ENCODE data around the gene EHF.
"Not testable (repeated sequence)": the region's sequence is repeated elsewhere in the genome, so short reads cannot be mapped to it uniquely, and the experiment has no call there.

Gene EHF

GRCh38 chr11:34587282-34587677 is 33.6 kb upstream of the EHF start:
- Histone ChIP-seq H3K9ac (ENCODE audit: low read depth in 1 of 2, low read length in 2 of 2) (no peak overlapping the region), H3K27me3 (ENCODE audit: control insufficient read depth in 1 of 2, insufficient read depth in 2 of 2, low read length in 2 of 2) (no peaks in the 10 kb centered on the region), H3K36me3 (ENCODE audit: control insufficient read depth in 1 of 2, insufficient read depth in 2 of 2, low read length in 2 of 2) (no peaks in the 10 kb centered on the region), H3K4me1 (ENCODE audit: control insufficient read depth in 1 of 2, insufficient read depth in 2 of 2, low read length in 2 of 2) (peaks cover 28 to 40% of the 10 kb centered on the region in 2 donors), H3K27ac (ENCODE audit: low read depth, low read length) (no peak overlapping the region), H3K9me3 (ENCODE audit: control insufficient read depth in 1 of 2, low read length in 2 of 2) (no peaks in the 10 kb centered on the region), H3K4me3 (ENCODE audit: low read depth in 1 of 2, low read length in 2 of 2) (no peak overlapping the region)

GRCh38 chr11:34588023-34588422 is 32.9 kb upstream of the EHF start:
- no peaks in the 10 kb centered on the region for H3K36me3 ChIP-seq (ENCODE audit: control insufficient read depth in 1 of 2, insufficient read depth in 2 of 2, low read length in 2 of 2)
- H3K9me3 ChIP-seq (ENCODE audit: control insufficient read depth in 1 of 2, low read length in 2 of 2), result no peaks in the 10 kb centered on the region
- peaks cover 28 to 40% of the 10 kb centered on the region in 2 donors for H3K4me1 ChIP-seq (ENCODE audit: control insufficient read depth in 1 of 2, insufficient read depth in 2 of 2, low read length in 2 of 2)
- H3K27me3 ChIP-seq (ENCODE audit: control insufficient read depth in 1 of 2, insufficient read depth in 2 of 2, low read length in 2 of 2), result no peaks in the 10 kb centered on the region
- no peak overlapping the region for H3K9ac ChIP-seq (ENCODE audit: low read depth in 1 of 2, low read length in 2 of 2)
- no peak overlapping the region for H3K27ac ChIP-seq (ENCODE audit: low read depth, low read length)
- H3K4me3 ChIP-seq (ENCODE audit: low read depth in 1 of 2, low read length in 2 of 2), result no peak overlapping the region

- H3K4me3 ChIP-seq (ENCODE audit: low read depth in 1 of 2, low read length in 2 of 2), result no peak overlapping the region
- no peaks in the 10 kb centered on the region for H3K9me3 ChIP-seq (ENCODE audit: control insufficient read depth in 1 of 2, low read length in 2 of 2)
- peaks cover 28 to 34% of the 10 kb centered on the region in 2 donors for H3K4me1 ChIP-seq (ENCODE audit: control insufficient read depth in 1 of 2, insufficient read depth in 2 of 2, low read length in 2 of 2)
- H3K27me3 ChIP-seq (ENCODE audit: control insufficient read depth in 1 of 2, insufficient read depth in 2 of 2, low read length in 2 of 2), result no peaks in the 10 kb centered on the region
- no peak overlapping the region for H3K27ac ChIP-seq (ENCODE audit: low read depth, low read length)
- H3K9ac ChIP-seq (ENCODE audit: low read depth in 1 of 2, low read length in 2 of 2), result no peak overlapping the region
- H3K36me3 ChIP-seq (ENCODE audit: control insufficient read depth in 1 of 2, insufficient read depth in 2 of 2, low read length in 2 of 2), result no peaks in the 10 kb centered on the region
These were observed 32.2 kb upstream of the EHF start for GRCh38 chr11:34588701-34589100.

GRCh38 chr11:34589177-34589576 is 31.7 kb upstream of the EHF start:
- H3K36me3 ChIP-seq (ENCODE audit: control insufficient read depth in 1 of 2, insufficient read depth in 2 of 2, low read length in 2 of 2); H3K27me3 ChIP-seq (ENCODE audit: control insufficient read depth in 1 of 2, insufficient read depth in 2 of 2, low read length in 2 of 2); H3K4me3 ChIP-seq (ENCODE audit: low read depth in 1 of 2, low read length in 2 of 2); H3K9ac ChIP-seq (ENCODE audit: low read depth in 1 of 2, low read length in 2 of 2); H3K27ac ChIP-seq (ENCODE audit: low read depth, low read length); H3K9me3 ChIP-seq (ENCODE audit: control insufficient read depth in 1 of 2, low read length in 2 of 2): not testable (repeated sequence)
- H3K4me1 ChIP-seq (ENCODE audit: control insufficient read depth in 1 of 2, insufficient read depth in 2 of 2, low read length in 2 of 2), result peaks cover 23 to 29% of the 10 kb centered on the region in 2 donors

DNA sequence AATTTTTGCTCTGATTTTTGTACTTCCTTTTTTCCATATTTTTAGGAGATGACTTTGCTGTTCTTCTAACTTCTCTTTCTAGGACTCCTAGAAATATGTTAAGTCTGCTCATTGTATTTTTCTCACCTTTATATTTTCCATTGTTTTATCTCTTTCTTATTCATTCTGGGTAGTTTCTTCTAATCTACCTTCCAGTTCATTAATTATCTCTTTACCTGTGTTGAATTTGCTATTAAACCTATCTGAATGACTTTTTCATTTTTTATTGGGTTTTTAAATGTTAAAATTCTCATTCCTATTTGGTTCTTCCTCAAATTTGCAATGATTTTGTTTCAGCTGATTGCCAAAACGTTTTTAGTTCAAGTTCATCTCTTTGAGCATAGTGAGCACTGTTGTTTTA is 27.8 kb upstream of the EHF start:
- Histone ChIP-seq H3K9ac (ENCODE audit: low read depth in 1 of 2, low read length in 2 of 2) (no peak overlapping the region), H3K36me3 (ENCODE audit: control insufficient read depth in 1 of 2, insufficient read depth in 2 of 2, low read length in 2 of 2) (no peaks in the 10 kb centered on the region), H3K27me3 (ENCODE audit: control insufficient read depth in 1 of 2, insufficient read depth in 2 of 2, low read length in 2 of 2) (no peaks in the 10 kb centered on the region), H3K4me3 (ENCODE audit: low read depth in 1 of 2, low read length in 2 of 2) (no peak overlapping the region), H3K27ac (ENCODE audit: low read depth, low read length) (no peak overlapping the region), H3K4me1 (ENCODE audit: control insufficient read depth in 1 of 2, insufficient read depth in 2 of 2, low read length in 2 of 2) (peaks cover 0 to 16% of the 10 kb centered on the region in 2 donors), H3K9me3 (ENCODE audit: control insufficient read depth in 1 of 2, low read length in 2 of 2) (no peaks in the 10 kb centered on the region)

- H3K36me3 ChIP-seq (ENCODE audit: control insufficient read depth in 1 of 2, insufficient read depth in 2 of 2, low read length in 2 of 2), result no peaks in the 10 kb centered on the region
- no peaks in the 10 kb centered on the region for H3K27me3 ChIP-seq (ENCODE audit: control insufficient read depth in 1 of 2, insufficient read depth in 2 of 2, low read length in 2 of 2)
- H3K27ac ChIP-seq (ENCODE audit: low read depth, low read length), result no peak overlapping the region
- peaks cover 7 to 23% of the 10 kb centered on the region in 2 donors for H3K4me1 ChIP-seq (ENCODE audit: control insufficient read depth in 1 of 2, insufficient read depth in 2 of 2, low read length in 2 of 2)
- no peaks in the 10 kb centered on the region for H3K9me3 ChIP-seq (ENCODE audit: control insufficient read depth in 1 of 2, low read length in 2 of 2)
- no peak overlapping the region for H3K9ac ChIP-seq (ENCODE audit: low read depth in 1 of 2, low read length in 2 of 2)
- H3K4me3 ChIP-seq (ENCODE audit: low read depth in 1 of 2, low read length in 2 of 2), result no peak overlapping the region
These were observed 26.3 kb upstream of the EHF start for GRCh38 chr11:34594603-34595002.

DNA sequence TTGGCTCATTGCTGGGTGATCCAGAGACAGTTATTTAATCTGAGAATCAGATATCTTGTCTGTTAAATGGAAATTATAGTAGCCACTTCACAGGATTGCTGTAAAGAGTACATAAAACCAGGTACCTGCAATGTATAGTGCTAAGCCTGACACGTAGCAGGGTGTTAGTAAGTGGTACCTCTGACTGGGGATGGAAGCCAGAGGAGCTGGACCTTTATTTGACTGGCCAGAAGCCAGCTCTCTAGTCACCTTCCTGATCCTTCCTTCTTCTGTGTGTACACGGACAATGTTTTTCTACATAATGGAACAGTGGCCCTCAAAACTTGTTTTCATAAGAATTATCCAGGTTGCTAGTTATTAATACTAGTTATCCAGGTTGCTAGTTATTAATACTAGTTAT is 25.5 kb upstream of the EHF start:
- no peak overlapping the region for H3K27ac ChIP-seq (ENCODE audit: low read depth, low read length)
- peaks cover 14 to 31% of the 10 kb centered on the region in 2 donors for H3K4me1 ChIP-seq (ENCODE audit: control insufficient read depth in 1 of 2, insufficient read depth in 2 of 2, low read length in 2 of 2)
- no peaks in the 10 kb centered on the region for H3K27me3 ChIP-seq (ENCODE audit: control insufficient read depth in 1 of 2, insufficient read depth in 2 of 2, low read length in 2 of 2)
- no peaks in the 10 kb centered on the region for H3K9me3 ChIP-seq (ENCODE audit: control insufficient read depth in 1 of 2, low read length in 2 of 2)
- H3K9ac ChIP-seq (ENCODE audit: low read depth in 1 of 2, low read length in 2 of 2), result no peak overlapping the region
- no peak overlapping the region for H3K4me3 ChIP-seq (ENCODE audit: low read depth in 1 of 2, low read length in 2 of 2)
- H3K36me3 ChIP-seq (ENCODE audit: control insufficient read depth in 1 of 2, insufficient read depth in 2 of 2, low read length in 2 of 2), result no peaks in the 10 kb centered on the region

DNA sequence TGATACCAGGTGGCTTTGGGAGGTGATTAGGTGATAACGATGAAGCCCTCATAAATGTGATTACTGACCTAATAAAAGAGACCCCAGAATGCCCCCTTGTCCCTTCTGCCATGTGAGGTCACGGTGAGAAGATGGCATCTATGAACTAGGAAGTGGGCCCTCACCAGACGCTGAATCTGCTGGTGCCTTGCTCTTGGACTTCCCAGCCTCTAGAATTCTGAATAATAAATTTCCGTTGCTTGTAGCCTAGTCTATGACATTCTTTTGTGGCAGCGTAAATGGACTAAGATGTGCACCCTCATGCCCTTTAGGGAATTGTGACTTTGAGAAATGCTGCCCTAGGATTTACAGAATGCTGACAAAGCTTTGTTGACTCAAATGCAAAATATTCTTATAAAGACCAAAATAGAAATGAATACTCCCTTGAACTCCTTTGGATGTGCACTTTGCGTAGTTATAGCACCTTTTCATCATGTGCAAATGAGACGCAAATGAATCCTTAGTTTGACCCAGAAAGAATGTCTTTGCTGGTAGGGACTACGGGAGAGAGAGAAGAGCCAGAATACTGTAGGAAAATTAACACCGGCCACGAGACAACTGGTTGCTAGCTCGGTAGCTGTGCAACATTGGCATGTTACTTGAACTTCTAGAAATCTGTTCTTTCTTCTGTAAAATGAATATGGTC is 24.8 kb upstream of the EHF start:
- no peak overlapping the region for H3K4me3 ChIP-seq (ENCODE audit: low read depth in 1 of 2, low read length in 2 of 2)
- H3K9me3 ChIP-seq (ENCODE audit: control insufficient read depth in 1 of 2, low read length in 2 of 2), result no peaks in the 10 kb centered on the region
- peaks cover 19 to 36% of the 10 kb centered on the region in 2 donors for H3K4me1 ChIP-seq (ENCODE audit: control insufficient read depth in 1 of 2, insufficient read depth in 2 of 2, low read length in 2 of 2)
- H3K9ac ChIP-seq (ENCODE audit: low read depth in 1 of 2, low read length in 2 of 2), result no peak overlapping the region
- H3K27ac ChIP-seq (ENCODE audit: low read depth, low read length), result no peak overlapping the region
- no peaks in the 10 kb centered on the region for H3K36me3 ChIP-seq (ENCODE audit: control insufficient read depth in 1 of 2, insufficient read depth in 2 of 2, low read length in 2 of 2)
- H3K27me3 ChIP-seq (ENCODE audit: control insufficient read depth in 1 of 2, insufficient read depth in 2 of 2, low read length in 2 of 2), result no peaks in the 10 kb centered on the region

GRCh38 chr11:34599406-34599945 is 21.4 kb upstream of the EHF start:
- Histone ChIP-seq H3K36me3 (ENCODE audit: control insufficient read depth in 1 of 2, insufficient read depth in 2 of 2, low read length in 2 of 2) (no peaks in the 10 kb centered on the region), H3K4me3 (ENCODE audit: low read depth in 1 of 2, low read length in 2 of 2) (peak overlapping the region; percentile 23 to 33), H3K27me3 (ENCODE audit: control insufficient read depth in 1 of 2, insufficient read depth in 2 of 2, low read length in 2 of 2) (no peaks in the 10 kb centered on the region), H3K4me1 (ENCODE audit: control insufficient read depth in 1 of 2, insufficient read depth in 2 of 2, low read length in 2 of 2) (peaks cover 49 to 66% of the 10 kb centered on the region in 2 donors), H3K9ac (ENCODE audit: low read depth in 1 of 2, low read length in 2 of 2) (peak overlapping the region; percentile 60 to 67), H3K27ac (ENCODE audit: low read depth, low read length) (peak overlapping the region; percentile 94), H3K9me3 (ENCODE audit: control insufficient read depth in 1 of 2, low read length in 2 of 2) (no peaks in the 10 kb centered on the region)

DNA sequence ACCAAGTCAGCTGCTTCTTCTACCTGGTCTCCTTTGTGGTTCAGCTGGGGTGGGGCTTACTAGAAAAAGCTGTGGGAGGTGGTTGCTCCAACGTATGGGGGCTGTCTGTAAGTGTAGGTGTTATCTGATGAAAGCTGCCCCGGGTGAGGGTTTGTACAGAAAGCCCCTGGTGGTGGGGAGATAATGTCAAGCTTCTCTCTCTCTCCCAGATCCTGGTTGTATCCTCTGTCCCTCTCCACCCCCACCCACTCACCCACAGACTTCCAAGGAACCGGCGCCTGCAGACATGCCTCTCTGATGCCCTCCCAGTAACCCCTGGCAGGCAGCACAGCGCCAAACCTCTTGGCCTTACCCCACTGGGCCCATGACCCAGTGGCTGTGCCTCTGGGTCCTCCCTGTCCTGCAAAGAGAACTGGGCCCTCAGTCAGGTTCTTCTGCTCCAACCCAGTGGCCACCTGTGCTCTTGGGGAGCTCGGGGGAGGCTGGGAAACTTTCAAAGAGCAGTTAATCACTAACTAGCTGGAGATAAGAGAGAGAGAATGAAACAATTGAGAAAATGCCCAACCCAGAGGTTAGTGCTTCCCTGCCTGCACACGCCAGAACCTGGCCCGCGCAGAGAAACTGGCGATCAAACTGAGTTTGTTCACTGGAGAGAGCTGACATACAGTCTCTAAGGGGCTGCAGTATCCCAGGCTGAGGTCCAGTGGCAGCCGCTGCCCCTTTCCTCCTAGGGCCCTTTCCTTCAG is 20.4 kb upstream of the EHF start:
- Histone ChIP-seq H3K27me3 (ENCODE audit: control insufficient read depth in 1 of 2, insufficient read depth in 2 of 2, low read length in 2 of 2) (no peaks in the 10 kb centered on the region), H3K4me1 (ENCODE audit: control insufficient read depth in 1 of 2, insufficient read depth in 2 of 2, low read length in 2 of 2) (peaks cover 59 to 76% of the 10 kb centered on the region in 2 donors), H3K9ac (ENCODE audit: low read depth in 1 of 2, low read length in 2 of 2) (peak overlapping the region; percentile 60 to 67), H3K9me3 (ENCODE audit: control insufficient read depth in 1 of 2, low read length in 2 of 2) (no peaks in the 10 kb centered on the region), H3K4me3 (ENCODE audit: low read depth in 1 of 2, low read length in 2 of 2) (peak overlapping the region; percentile 38 to 44), H3K36me3 (ENCODE audit: control insufficient read depth in 1 of 2, insufficient read depth in 2 of 2, low read length in 2 of 2) (no peaks in the 10 kb centered on the region), H3K27ac (ENCODE audit: low read depth, low read length) (peak overlapping the region; percentile 94)
